ENCODE results near the gene LRRC3.

The LRRC3 gene

GRCh38 chr21:44458971-44459711 is 3.8 kb downstream of the LRRC3 start:
- H3K27me3 ChIP-seq (ENCODE audit: control insufficient read depth in 2 of 2, insufficient read depth in 2 of 2, low read length in 2 of 2): no peaks in the 10 kb centered on the region
- peaks cover 0 to 5% of the 10 kb centered on the region in 2 donors for H3K9me3 ChIP-seq (ENCODE audit: control insufficient read depth in 2 of 2, low read length in 2 of 2)
- peaks cover 7 to 10% of the 10 kb centered on the region in 2 donors for H3K4me1 ChIP-seq (ENCODE audit: control insufficient read depth in 2 of 2, insufficient read depth in 2 of 2, low read length in 2 of 2)
- H3K9ac ChIP-seq (ENCODE audit: low read depth in 1 of 2, low read length in 2 of 2): no peak overlapping the region
- no peak overlapping the region for H3K4me3 ChIP-seq (ENCODE audit: low read length in 2 of 2)
- no peaks in the 10 kb centered on the region for H3K36me3 ChIP-seq (ENCODE audit: control insufficient read depth in 2 of 2, insufficient read depth in 2 of 2, low read length in 2 of 2)
- no peak overlapping the region for H3K27ac ChIP-seq (ENCODE audit: low read depth in 2 of 2, low read length in 2 of 2)

GRCh38 chr21:44459712-44460440 is 4.6 kb downstream of the LRRC3 start:
- H3K9me3 ChIP-seq (ENCODE audit: control insufficient read depth in 2 of 2, low read length in 2 of 2): no peaks in the 10 kb centered on the region
- peaks cover 7 to 10% of the 10 kb centered on the region in 2 donors for H3K4me1 ChIP-seq (ENCODE audit: control insufficient read depth in 2 of 2, insufficient read depth in 2 of 2, low read length in 2 of 2)

GRCh38 chr21:44460441-44460755 is 5.1 kb downstream of the LRRC3 start:
- no peak overlapping the region for H3K27ac ChIP-seq (ENCODE audit: low read depth in 2 of 2, low read length in 2 of 2)
- H3K9me3 ChIP-seq (ENCODE audit: control insufficient read depth in 2 of 2, low read length in 2 of 2): no peaks in the 10 kb centered on the region
- H3K9ac ChIP-seq (ENCODE audit: low read depth in 1 of 2, low read length in 2 of 2): no peak overlapping the region
- no peaks in the 10 kb centered on the region for H3K27me3 ChIP-seq (ENCODE audit: control insufficient read depth in 2 of 2, insufficient read depth in 2 of 2, low read length in 2 of 2)
- H3K36me3 ChIP-seq (ENCODE audit: control insufficient read depth in 2 of 2, insufficient read depth in 2 of 2, low read length in 2 of 2): no peaks in the 10 kb centered on the region
- peaks cover 7 to 10% of the 10 kb centered on the region in 2 donors for H3K4me1 ChIP-seq (ENCODE audit: control insufficient read depth in 2 of 2, insufficient read depth in 2 of 2, low read length in 2 of 2)
- no peak overlapping the region for H3K4me3 ChIP-seq (ENCODE audit: low read length in 2 of 2)

More at GRCh38 chr21:44459712-44460440, 4.6 kb downstream of the LRRC3 start:
- H3K4me3 ChIP-seq (ENCODE audit: low read length in 2 of 2): no peak overlapping the region
- no peaks in the 10 kb centered on the region for H3K27me3 ChIP-seq (ENCODE audit: control insufficient read depth in 2 of 2, insufficient read depth in 2 of 2, low read length in 2 of 2)
- no peak overlapping the region for H3K27ac ChIP-seq (ENCODE audit: low read depth in 2 of 2, low read length in 2 of 2)
- H3K9ac ChIP-seq (ENCODE audit: low read depth in 1 of 2, low read length in 2 of 2): no peak overlapping the region
- H3K36me3 ChIP-seq (ENCODE audit: control insufficient read depth in 2 of 2, insufficient read depth in 2 of 2, low read length in 2 of 2): no peaks in the 10 kb centered on the region

- no peak overlapping the region for H3K27ac ChIP-seq (ENCODE audit: low read depth in 2 of 2, low read length in 2 of 2)
- no peaks in the 10 kb centered on the region for H3K27me3 ChIP-seq (ENCODE audit: control insufficient read depth in 2 of 2, insufficient read depth in 2 of 2, low read length in 2 of 2)
- H3K36me3 ChIP-seq (ENCODE audit: control insufficient read depth in 2 of 2, insufficient read depth in 2 of 2, low read length in 2 of 2): no peaks in the 10 kb centered on the region
- no peaks in the 10 kb centered on the region for H3K9me3 ChIP-seq (ENCODE audit: control insufficient read depth in 2 of 2, low read length in 2 of 2)
- H3K9ac ChIP-seq (ENCODE audit: low read depth in 1 of 2, low read length in 2 of 2): no peak overlapping the region
- no peak overlapping the region for H3K4me3 ChIP-seq (ENCODE audit: low read length in 2 of 2)
- H3K4me1 ChIP-seq (ENCODE audit: control insufficient read depth in 2 of 2, insufficient read depth in 2 of 2, low read length in 2 of 2): peaks cover 7 to 9% of the 10 kb centered on the region in 2 donors
Observed at GRCh38 chr21:44461005-44461404, 5.7 kb downstream of the LRRC3 start.

GRCh38 chr21:44461464-44462001 is 6.2 kb downstream of the LRRC3 start:
- no peaks in the 10 kb centered on the region for H3K27me3 ChIP-seq (ENCODE audit: control insufficient read depth in 2 of 2, insufficient read depth in 2 of 2, low read length in 2 of 2)
- peaks cover 3 to 5% of the 10 kb centered on the region in 2 donors for H3K4me1 ChIP-seq (ENCODE audit: control insufficient read depth in 2 of 2, insufficient read depth in 2 of 2, low read length in 2 of 2)
- no peaks in the 10 kb centered on the region for H3K36me3 ChIP-seq (ENCODE audit: control insufficient read depth in 2 of 2, insufficient read depth in 2 of 2, low read length in 2 of 2)
- H3K4me3 ChIP-seq (ENCODE audit: low read length in 2 of 2): no peak overlapping the region
- no peak overlapping the region for H3K9ac ChIP-seq (ENCODE audit: low read depth in 1 of 2, low read length in 2 of 2)
- no peaks in the 10 kb centered on the region for H3K9me3 ChIP-seq (ENCODE audit: control insufficient read depth in 2 of 2, low read length in 2 of 2)
- H3K27ac ChIP-seq (ENCODE audit: low read depth in 2 of 2, low read length in 2 of 2): no peak overlapping the region

- Histone ChIP-seq H3K4me3 (ENCODE audit: low read length in 2 of 2) (no peak overlapping the region), H3K9me3 (ENCODE audit: control insufficient read depth in 2 of 2, low read length in 2 of 2) (no peaks in the 10 kb centered on the region), H3K9ac (ENCODE audit: low read depth in 1 of 2, low read length in 2 of 2) (no peak overlapping the region), H3K36me3 (ENCODE audit: control insufficient read depth in 2 of 2, insufficient read depth in 2 of 2, low read length in 2 of 2) (no peaks in the 10 kb centered on the region), H3K4me1 (ENCODE audit: control insufficient read depth in 2 of 2, insufficient read depth in 2 of 2, low read length in 2 of 2) (peaks cover 3 to 5% of the 10 kb centered on the region in 2 donors), H3K27me3 (ENCODE audit: control insufficient read depth in 2 of 2, insufficient read depth in 2 of 2, low read length in 2 of 2) (no peaks in the 10 kb centered on the region), H3K27ac (ENCODE audit: low read depth in 2 of 2, low read length in 2 of 2) (no peak overlapping the region)
Observed at GRCh38 chr21:44462086-44462833, 7.0 kb downstream of the LRRC3 start.

- no peak overlapping the region for H3K9ac ChIP-seq (ENCODE audit: low read depth in 1 of 2, low read length in 2 of 2)
Observed at GRCh38 chr21:44462834-44463200, 7.5 kb downstream of the LRRC3 start.

GRCh38 chr21:44463724-44464123 is 8.4 kb downstream of the LRRC3 start:
- no peaks in the 10 kb centered on the region for H3K27me3 ChIP-seq (ENCODE audit: control insufficient read depth in 2 of 2, insufficient read depth in 2 of 2, low read length in 2 of 2)
- H3K36me3 ChIP-seq (ENCODE audit: control insufficient read depth in 2 of 2, insufficient read depth in 2 of 2, low read length in 2 of 2): no peaks in the 10 kb centered on the region
- H3K4me3 ChIP-seq (ENCODE audit: low read length in 2 of 2): no peak overlapping the region
- no peaks in the 10 kb centered on the region for H3K4me1 ChIP-seq (ENCODE audit: control insufficient read depth in 2 of 2, insufficient read depth in 2 of 2, low read length in 2 of 2)
- H3K9ac ChIP-seq (ENCODE audit: low read depth in 1 of 2, low read length in 2 of 2): no peak overlapping the region
- H3K27ac ChIP-seq (ENCODE audit: low read depth in 2 of 2, low read length in 2 of 2): no peak overlapping the region
- no peaks in the 10 kb centered on the region for H3K9me3 ChIP-seq (ENCODE audit: control insufficient read depth in 2 of 2, low read length in 2 of 2)

More at GRCh38 chr21:44462834-44463200, 7.5 kb downstream of the LRRC3 start:
- Histone ChIP-seq H3K9me3 (ENCODE audit: control insufficient read depth in 2 of 2, low read length in 2 of 2) (no peaks in the 10 kb centered on the region), H3K27ac (ENCODE audit: low read depth in 2 of 2, low read length in 2 of 2) (no peak overlapping the region), H3K4me3 (ENCODE audit: low read length in 2 of 2) (no peak overlapping the region), H3K27me3 (ENCODE audit: control insufficient read depth in 2 of 2, insufficient read depth in 2 of 2, low read length in 2 of 2) (no peaks in the 10 kb centered on the region), H3K4me1 (ENCODE audit: control insufficient read depth in 2 of 2, insufficient read depth in 2 of 2, low read length in 2 of 2) (peaks cover 0 to 3% of the 10 kb centered on the region in 2 donors), H3K36me3 (ENCODE audit: control insufficient read depth in 2 of 2, insufficient read depth in 2 of 2, low read length in 2 of 2) (no peaks in the 10 kb centered on the region)

GRCh38 chr21:44464351-44464750 is 9.0 kb downstream of the LRRC3 start:
- no peaks in the 10 kb centered on the region for H3K36me3 ChIP-seq (ENCODE audit: control insufficient read depth in 2 of 2, insufficient read depth in 2 of 2, low read length in 2 of 2)
- H3K9ac ChIP-seq (ENCODE audit: low read depth in 1 of 2, low read length in 2 of 2): no peak overlapping the region
- H3K4me1 ChIP-seq (ENCODE audit: control insufficient read depth in 2 of 2, insufficient read depth in 2 of 2, low read length in 2 of 2): no peaks in the 10 kb centered on the region
- H3K27me3 ChIP-seq (ENCODE audit: control insufficient read depth in 2 of 2, insufficient read depth in 2 of 2, low read length in 2 of 2): no peaks in the 10 kb centered on the region
- H3K4me3 ChIP-seq (ENCODE audit: low read length in 2 of 2): no peak overlapping the region
- H3K9me3 ChIP-seq (ENCODE audit: control insufficient read depth in 2 of 2, low read length in 2 of 2): no peaks in the 10 kb centered on the region
- no peak overlapping the region for H3K27ac ChIP-seq (ENCODE audit: low read depth in 2 of 2, low read length in 2 of 2)

Data from mucosa of rectum (tissue), 2 donors.